ENCODE measurements around the gene FOXK2. TPM values are rescaled to one million over a fixed set of nuclear protein-coding genes. Genes with fewer than 3 reads are reported as not detected.
"Not testable (repeated sequence)": the region's sequence is repeated elsewhere in the genome, so short reads cannot be mapped to it uniquely, and the experiment has no call there.

The FOXK2 gene
- total RNA-seq, 3 donors from 2014 or later = 25.0 to 48.6 (median 36.7) TPM

- H3K36me3 ChIP-seq = no peaks in the 10 kb centered on the region
- H3K4me1 ChIP-seq = no peaks in the 10 kb centered on the region
- no peak overlapping the region for H3K4me3 ChIP-seq
- TF ChIP-seq POLR2AphosphoS5 (IDR thresholded peaks at IDR 0.05) (no peak), POLR2A (IDR thresholded peaks at IDR 0.05) (no peak), CTCF (IDR thresholded peaks at IDR 0.05) (no peak)
- intact Hi-C loops (cut with DNase I; ENCODE audit: low total_unique reads) = no loop called here
- no peak overlapping the region for H3K27ac ChIP-seq
- no peaks in the 10 kb centered on the region for H3K9me3 ChIP-seq
- no peaks in the 10 kb centered on the region for H3K27me3 ChIP-seq
- no peak for DNase-seq (ENCODE audit: low spot score in 2 of 2)
These were observed 16.3 kb upstream of the FOXK2 start for GRCh38 chr17:82503094-82503727.

GRCh38 chr17:82503728-82504308, 15.7 kb upstream of the FOXK2 start:
- no peaks in the 10 kb centered on the region for H3K27me3 ChIP-seq
- no peak for DNase-seq (ENCODE audit: low spot score in 2 of 2)
- no peaks in the 10 kb centered on the region for H3K36me3 ChIP-seq
- H3K4me3 ChIP-seq = no peak overlapping the region
- no peaks in the 10 kb centered on the region for H3K4me1 ChIP-seq
- H3K9me3 ChIP-seq = no peaks in the 10 kb centered on the region
- H3K27ac ChIP-seq = no peak overlapping the region
- TF ChIP-seq POLR2A (IDR thresholded peaks at IDR 0.05) = no peak
- TF ChIP-seq POLR2AphosphoS5 (IDR thresholded peaks at IDR 0.05) = no peak
- no peak for TF ChIP-seq CTCF (IDR thresholded peaks at IDR 0.05)
- intact Hi-C loops (cut with DNase I; ENCODE audit: low total_unique reads) = no loop called here

- H3K36me3 ChIP-seq = no peaks in the 10 kb centered on the region
- intact Hi-C loops (cut with DNase I; ENCODE audit: low total_unique reads) = no loop called here
- H3K4me1 ChIP-seq = no peaks in the 10 kb centered on the region
- H3K27ac ChIP-seq = no peak overlapping the region
- TF ChIP-seq CTCF (IDR thresholded peaks at IDR 0.05) = no peak
- TF ChIP-seq POLR2AphosphoS5 (IDR thresholded peaks at IDR 0.05) = no peak
- TF ChIP-seq POLR2A (IDR thresholded peaks at IDR 0.05) = no peak
- DNase-seq (ENCODE audit: low spot score in 2 of 2) = no peak
- H3K4me3 ChIP-seq = no peak overlapping the region
- H3K9me3 ChIP-seq = no peaks in the 10 kb centered on the region
- no peaks in the 10 kb centered on the region for H3K27me3 ChIP-seq
These were observed 14.2 kb upstream of the FOXK2 start for GRCh38 chr17:82505296-82505695.

- H3K36me3 ChIP-seq; H3K4me3 ChIP-seq; H3K27ac ChIP-seq; H3K27me3 ChIP-seq; H3K4me1 ChIP-seq; H3K9me3 ChIP-seq; DNase-seq (ENCODE audit: low spot score in 2 of 2); intact Hi-C loops (cut with DNase I; ENCODE audit: low total_unique reads): not testable (repeated sequence)
These were observed 13.1 kb upstream of the FOXK2 start for GRCh38 chr17:82506402-82506801.

GRCh38 chr17:82507631-82508175, 11.8 kb upstream of the FOXK2 start:
- Histone ChIP-seq H3K4me3 (no peak overlapping the region), H3K36me3 (no peaks in the 10 kb centered on the region), H3K4me1 (no peaks in the 10 kb centered on the region), H3K9me3 (no peaks in the 10 kb centered on the region), H3K27ac (no peak overlapping the region), H3K27me3 (no peaks in the 10 kb centered on the region)
- TF ChIP-seq POLR2AphosphoS5 (IDR thresholded peaks at IDR 0.05) = no peak
- no peak for TF ChIP-seq POLR2A (IDR thresholded peaks at IDR 0.05)
- no peak for TF ChIP-seq CTCF (IDR thresholded peaks at IDR 0.05)
- intact Hi-C loops (cut with DNase I; ENCODE audit: low total_unique reads) = no loop called here
- no peak for DNase-seq (ENCODE audit: low spot score in 2 of 2)

- H3K9me3 ChIP-seq; H3K27ac ChIP-seq; intact Hi-C loops (cut with DNase I; ENCODE audit: low total_unique reads); H3K36me3 ChIP-seq; DNase-seq (ENCODE audit: low spot score in 2 of 2); H3K27me3 ChIP-seq; H3K4me3 ChIP-seq; H3K4me1 ChIP-seq: not testable (repeated sequence)
These were observed 7.9 kb upstream of the FOXK2 start for GRCh38 chr17:82511642-82512041.

GRCh38 chr17:82513864-82514263, 5.7 kb upstream of the FOXK2 start:
- intact Hi-C loops (cut with DNase I; ENCODE audit: low total_unique reads); H3K27me3 ChIP-seq; H3K4me1 ChIP-seq; H3K9me3 ChIP-seq; H3K4me3 ChIP-seq; H3K27ac ChIP-seq; DNase-seq (ENCODE audit: low spot score in 2 of 2); H3K36me3 ChIP-seq: not testable (repeated sequence)

All from breast epithelium (tissue), 4 donors.